IPS DF 6.9 (cell line): ENCODE data around the gene PXN.

Source experiments
- DNase-seq: peaks from one replicate; pipeline ENCODE4 v3.0.0-alpha.2; 2013; ENCODE audit warnings: low read depth, low spot score
- H3K27ac ChIP-seq: one replicate; pipeline ENCODE4 v1.5.1; 2013; ENCODE audit warnings: low read length, control low read depth
- H3K27me3 ChIP-seq: 2 replicates; pipeline ENCODE4 v1.6.1; 2013; ENCODE audit warnings: mild to moderate bottlenecking, low read length; ENCODE audit not compliant: control insufficient read depth, insufficient read depth
- H3K36me3 ChIP-seq: 2 replicates; pipeline ENCODE4 v1.6.1; 2013; ENCODE audit warnings: low read length; ENCODE audit not compliant: control insufficient read depth, insufficient read depth
- H3K4me1 ChIP-seq: 2 replicates; pipeline ENCODE4 v1.6.1; 2013; ENCODE audit warnings: low read length; ENCODE audit not compliant: control insufficient read depth, insufficient read depth
- H3K4me3 ChIP-seq: 2 replicates; pipeline ENCODE4 v1.5.1; 2013; ENCODE audit warnings: mild to moderate bottlenecking, low read length
- H3K9me3 ChIP-seq: 2 replicates; pipeline ENCODE4 v1.6.1; 2013; ENCODE audit warnings: low read length, inconsistent platforms; ENCODE audit not compliant: control insufficient read depth, insufficient read depth
- whole genome bisulfite sequencing: extraction: QIAGEN DNeasy Blood & Tissue Kit; methylation state at CpG from one replicate; pipeline ENCODE4 v1.1.7; 2013; ENCODE audit warnings: mixed read lengths, missing lambda C conversion rate; ENCODE audit not compliant: insufficient read length, insufficient coverage; 5-methylcytosine and 5-hydroxymethylcytosine counted together

PXN gene

GRCh38 chr12:120168337-120168736 lies 97.2 kb downstream of the PXN start:
- Histone ChIP-seq H3K4me1 (no peaks in the 10 kb centered on the region), H3K27me3 (no peaks in the 10 kb centered on the region), H3K9me3 (no peaks in the 10 kb centered on the region), H3K36me3 (peaks cover 27% of the 10 kb centered on the region), H3K4me3 (no peak overlapping the region), H3K27ac (no peak overlapping the region)
- DNase-seq, result no peak
- WGBS, result no CpG with 5 or more reads among the region's 4 CpGs

- no peak for DNase-seq
- no peaks in the 10 kb centered on the region for H3K4me1 ChIP-seq
- no CpG with 5 or more reads among the region's 6 CpGs for WGBS
- no peaks in the 10 kb centered on the region for H3K9me3 ChIP-seq
- H3K27ac ChIP-seq, result no peak overlapping the region
- H3K27me3 ChIP-seq, result no peaks in the 10 kb centered on the region
- H3K36me3 ChIP-seq, result peaks cover 30% of the 10 kb centered on the region
- H3K4me3 ChIP-seq, result no peak overlapping the region
These were observed 97.9 kb downstream of the PXN start for GRCh38 chr12:120167529-120168095.

GRCh38 chr12:120164293-120164692 lies 101.2 kb downstream of the PXN start:
- Histone ChIP-seq H3K27ac (no peak overlapping the region), H3K36me3 (peaks cover 54% of the 10 kb centered on the region), H3K4me3 (no peak overlapping the region), H3K9me3 (no peaks in the 10 kb centered on the region), H3K27me3 (no peaks in the 10 kb centered on the region), H3K4me1 (no peaks in the 10 kb centered on the region)
- no peak for DNase-seq
- no CpG with 5 or more reads among the region's 11 CpGs for WGBS

GRCh38 chr12:120162763-120163162 lies 102.8 kb downstream of the PXN start:
- Histone ChIP-seq H3K27me3 (no peaks in the 10 kb centered on the region), H3K27ac (no peak overlapping the region), H3K4me1 (no peaks in the 10 kb centered on the region), H3K4me3 (no peak overlapping the region), H3K9me3 (no peaks in the 10 kb centered on the region), H3K36me3 (peaks cover 53% of the 10 kb centered on the region)
- no peak for DNase-seq
- WGBS, result no CpG with 5 or more reads among the region's 8 CpGs

- Histone ChIP-seq H3K4me3 (no peak overlapping the region), H3K27ac (no peak overlapping the region), H3K36me3 (peaks cover 58% of the 10 kb centered on the region), H3K4me1 (no peaks in the 10 kb centered on the region), H3K27me3 (no peaks in the 10 kb centered on the region), H3K9me3 (no peaks in the 10 kb centered on the region)
- WGBS, result no CpG with 5 or more reads among the region's 11 CpGs
- DNase-seq, result no peak
These were observed 103.7 kb downstream of the PXN start for GRCh38 chr12:120161852-120162251.
